ENCODE results near the gene CENATAC. TPM values are rescaled to one million over a fixed set of nuclear protein-coding genes. Genes with fewer than 3 reads are reported as not detected.
"Not testable (repeated sequence)": the region's sequence is repeated elsewhere in the genome, so short reads cannot be mapped to it uniquely, and the experiment has no call there.

The CENATAC gene
- 37.6 and 37.7 TPM in 2 replicates for total RNA-seq

DNA sequence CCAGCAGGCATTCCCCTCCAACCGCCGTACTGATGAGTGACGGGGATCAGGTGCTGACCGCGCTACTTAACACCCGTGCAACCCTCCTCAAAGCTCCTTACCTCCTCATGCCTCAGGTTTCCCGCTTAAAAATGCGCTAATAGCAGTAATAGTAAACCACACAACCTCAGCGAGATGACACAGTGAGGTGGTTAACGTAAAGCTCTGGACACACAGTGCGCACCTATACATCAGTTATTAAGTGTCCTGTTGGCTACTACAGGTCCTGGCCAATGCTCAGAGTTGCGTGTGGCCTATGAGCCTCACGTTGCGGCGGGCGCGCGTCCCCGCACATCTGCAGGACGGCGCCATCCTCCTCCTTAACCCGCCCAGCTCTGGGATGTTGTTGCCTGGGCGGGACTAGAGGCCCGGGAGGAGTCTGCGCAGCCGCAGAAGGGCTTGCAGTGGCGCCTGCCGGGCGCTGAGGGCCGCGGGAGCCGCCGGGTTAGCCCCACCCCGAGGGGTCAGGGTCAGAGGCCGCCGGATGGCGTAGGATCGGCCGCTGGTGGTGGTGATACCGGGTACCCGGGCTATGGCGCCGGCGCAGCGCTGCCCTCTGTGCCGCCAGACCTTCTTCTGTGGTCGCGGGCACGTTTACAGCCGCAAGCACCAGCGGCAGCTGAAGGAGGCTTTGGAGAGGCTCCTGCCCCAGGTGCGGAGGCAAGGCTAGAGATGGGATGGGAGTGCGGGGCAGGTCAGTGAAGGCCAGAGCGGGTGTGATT is at the start of gene CENATAC:
CENATAC (plus strand) TSS at position 512 of the 761 bp plus-strand sequence; CDS start at position 572, 60 bp downstream.
- Histone ChIP-seq H3K4me2 (ENCODE audit: insufficient read depth, low read length) (peak within 1 kb of the TSS; percentile 99), H3K36me3 (ENCODE audit: insufficient read depth, low read length) (peaks cover 14% of the 10 kb centered on the region), H3K79me2 (ENCODE audit: insufficient read depth, low read length) (peaks cover 22% of the 10 kb centered on the region), H3K4me1 (ENCODE audit: insufficient read depth, low read length) (peaks cover 33% of the 10 kb centered on the region), H3K27ac (ENCODE audit: low read depth, low read length) (peak within 1 kb of the TSS; percentile 77), H4K20me1 (ENCODE audit: insufficient read depth, low read length) (no peaks in the 10 kb centered on the region), H3K9me3 (ENCODE audit: low read depth, low read length) (no peaks in the 10 kb centered on the region), H3K27me3 (ENCODE audit: insufficient read depth, low read length) (no peaks in the 10 kb centered on the region), H2AFZ (ENCODE audit: low read length) (peak within 1 kb of the TSS; percentile 99), H3K4me3 (ENCODE audit: insufficient read depth, low read length) (peak within 1 kb of the TSS; percentile 90)
- TF ChIP-seq CTCF (IDR thresholded peaks at IDR 0.05; ENCODE audit: extremely low read depth, low read depth, low read length) = no peak
- peak; percentile 100 for DNase-seq (ENCODE audit: insufficient read length, low spot score, missing footprints)

GRCh38 chr11:118953265-118953664 is 44.7 kb upstream of the CENATAC start:
- Histone ChIP-seq H2AFZ (ENCODE audit: low read length) (no peak overlapping the region), H3K36me3 (ENCODE audit: insufficient read depth, low read length) (no peaks in the 10 kb centered on the region), H3K4me1 (ENCODE audit: insufficient read depth, low read length) (no peaks in the 10 kb centered on the region), H3K27me3 (ENCODE audit: insufficient read depth, low read length) (peaks cover 21% of the 10 kb centered on the region), H3K27ac (ENCODE audit: low read depth, low read length) (no peak overlapping the region), H3K9me3 (ENCODE audit: low read depth, low read length) (no peaks in the 10 kb centered on the region), H3K4me2 (ENCODE audit: insufficient read depth, low read length) (no peak overlapping the region), H3K4me3 (ENCODE audit: insufficient read depth, low read length) (no peak overlapping the region), H4K20me1 (ENCODE audit: insufficient read depth, low read length) (no peaks in the 10 kb centered on the region), H3K79me2 (ENCODE audit: insufficient read depth, low read length) (no peaks in the 10 kb centered on the region)
- DNase-seq (ENCODE audit: insufficient read length, low spot score, missing footprints) = no peak
- no peak for TF ChIP-seq CTCF (IDR thresholded peaks at IDR 0.05; ENCODE audit: extremely low read depth, low read depth, low read length)

DNA sequence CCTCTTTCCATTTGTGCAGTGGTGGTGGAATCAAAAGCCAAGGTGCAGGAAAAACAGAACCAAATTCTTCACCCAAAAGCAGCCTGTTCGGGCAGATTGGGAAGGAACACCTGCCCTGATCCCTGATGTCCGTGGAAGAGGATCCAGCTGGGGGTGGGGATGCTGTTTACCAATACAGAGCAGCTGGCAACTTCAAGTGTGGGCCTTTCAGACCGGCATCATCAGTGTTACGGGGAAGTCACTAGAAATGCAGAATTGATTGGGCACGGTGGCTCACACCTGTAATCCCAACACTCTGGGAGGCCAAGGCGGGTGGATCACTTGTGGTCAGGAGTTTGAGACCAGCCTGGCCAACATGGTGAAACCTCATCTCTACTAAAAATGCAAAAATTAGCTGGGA is 44.0 kb upstream of the CENATAC start:
- H3K36me3 ChIP-seq (ENCODE audit: insufficient read depth, low read length); H3K4me3 ChIP-seq (ENCODE audit: insufficient read depth, low read length); H3K4me2 ChIP-seq (ENCODE audit: insufficient read depth, low read length); H4K20me1 ChIP-seq (ENCODE audit: insufficient read depth, low read length); H3K79me2 ChIP-seq (ENCODE audit: insufficient read depth, low read length); H2AFZ ChIP-seq (ENCODE audit: low read length); DNase-seq (ENCODE audit: insufficient read length, low spot score, missing footprints); H3K27ac ChIP-seq (ENCODE audit: low read depth, low read length); H3K9me3 ChIP-seq (ENCODE audit: low read depth, low read length); H3K4me1 ChIP-seq (ENCODE audit: insufficient read depth, low read length): not testable (repeated sequence)
- peaks cover 21% of the 10 kb centered on the region for H3K27me3 ChIP-seq (ENCODE audit: insufficient read depth, low read length)

- Histone ChIP-seq H3K4me1 (ENCODE audit: insufficient read depth, low read length) (no peaks in the 10 kb centered on the region), H3K79me2 (ENCODE audit: insufficient read depth, low read length) (no peaks in the 10 kb centered on the region), H2AFZ (ENCODE audit: low read length) (no peak within 1 kb of the TSS), H3K27me3 (ENCODE audit: insufficient read depth, low read length) (peaks cover 33% of the 10 kb centered on the region), H3K4me2 (ENCODE audit: insufficient read depth, low read length) (no peak within 1 kb of the TSS), H4K20me1 (ENCODE audit: insufficient read depth, low read length) (no peaks in the 10 kb centered on the region), H3K27ac (ENCODE audit: low read depth, low read length) (no peak within 1 kb of the TSS), H3K9me3 (ENCODE audit: low read depth, low read length) (no peaks in the 10 kb centered on the region), H3K36me3 (ENCODE audit: insufficient read depth, low read length) (no peaks in the 10 kb centered on the region), H3K4me3 (ENCODE audit: insufficient read depth, low read length) (no peak within 1 kb of the TSS)
- peak; percentile 98 for DNase-seq (ENCODE audit: insufficient read length, low spot score, missing footprints)
- peak; percentile 88 for TF ChIP-seq CTCF (IDR thresholded peaks at IDR 0.05; ENCODE audit: extremely low read depth, low read depth, low read length)
These were observed 41.7 kb upstream of the CENATAC start, which contains the start of gene UPK2 for GRCh38 chr11:118956094-118956846. Gene UPK2, plus strand, starts transcription at chr11:118956298. Its CDS starts 53 bp downstream, at chr11:118956351.
